ENCODE results near the gene CABS1.

CABS1 gene

DNA sequence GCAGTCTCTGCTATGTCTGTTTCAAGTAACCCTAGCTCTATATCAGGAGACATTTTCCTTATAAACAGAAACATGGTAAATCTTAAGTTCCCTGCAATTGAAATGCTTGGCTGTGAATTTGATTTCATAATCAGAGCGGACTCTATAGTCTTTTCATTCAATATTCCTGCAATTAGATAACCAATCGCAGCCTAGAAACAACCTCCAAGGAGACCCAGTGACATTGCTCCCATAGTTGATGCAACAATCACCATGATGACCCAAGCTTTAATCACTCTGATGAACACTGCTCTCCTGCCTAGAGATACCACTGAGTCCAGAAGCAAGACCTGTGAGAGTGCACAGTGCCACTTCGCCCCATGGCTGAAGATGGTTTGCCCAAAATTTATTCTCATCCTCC lies at the start of gene CABS1:
Gene CABS1, plus strand, starts transcription at position 301 of the 400 bp plus-strand sequence. Its CDS starts 59 bp downstream, at position 360.
- DNase-seq (ENCODE audit: low read depth in 2 of 2): no peak

GRCh38 chr4:70288651-70289050 lies 46.1 kb upstream of the CABS1 start:
- DNase-seq (ENCODE audit: low read depth in 2 of 2): no peak

DNA sequence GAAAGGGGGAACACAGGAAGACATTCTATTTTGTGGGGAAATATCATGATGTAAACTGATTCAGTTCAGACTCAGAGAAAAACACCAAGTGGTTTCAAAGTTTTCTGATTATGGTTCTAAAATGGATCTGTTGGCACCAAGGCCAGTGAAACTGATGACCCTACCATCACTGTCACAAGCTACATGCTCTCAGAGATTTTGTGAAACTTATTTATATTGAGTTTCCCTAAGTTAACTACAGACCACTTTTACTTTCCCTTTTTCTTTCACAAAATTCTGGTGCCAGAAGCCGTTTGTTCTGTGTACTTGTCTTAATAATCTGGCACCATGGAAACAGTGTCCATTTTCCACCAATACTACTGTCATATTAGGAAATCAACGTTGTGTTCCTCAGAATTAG lies 43.4 kb upstream of the CABS1 start:
- DNase-seq (ENCODE audit: low read depth in 2 of 2): no peak

GRCh38 chr4:70297576-70297975 lies 37.2 kb upstream of the CABS1 start:
- no peak for DNase-seq (ENCODE audit: low read depth in 2 of 2)

DNA sequence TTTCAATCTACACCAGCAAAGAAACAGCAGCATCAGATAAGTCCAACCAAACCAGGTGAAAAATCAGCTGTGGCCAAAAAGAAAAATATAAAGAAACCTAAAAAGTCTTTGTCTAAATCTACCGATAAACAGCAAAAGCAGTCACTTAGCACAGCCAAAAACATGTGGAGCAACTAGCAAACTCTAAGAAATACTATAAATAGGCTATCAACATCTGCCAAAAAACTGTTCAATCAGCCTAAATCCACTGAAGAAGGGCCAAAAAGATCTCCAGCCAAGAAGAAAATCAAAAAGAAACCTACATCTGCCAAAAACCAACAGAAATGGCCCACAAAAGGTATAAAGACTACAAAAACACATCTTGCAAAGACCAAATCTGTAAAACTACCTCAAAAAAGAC lies 36.7 kb upstream of the CABS1 start:
- DNase-seq (ENCODE audit: low read depth in 2 of 2): no peak

DNA sequence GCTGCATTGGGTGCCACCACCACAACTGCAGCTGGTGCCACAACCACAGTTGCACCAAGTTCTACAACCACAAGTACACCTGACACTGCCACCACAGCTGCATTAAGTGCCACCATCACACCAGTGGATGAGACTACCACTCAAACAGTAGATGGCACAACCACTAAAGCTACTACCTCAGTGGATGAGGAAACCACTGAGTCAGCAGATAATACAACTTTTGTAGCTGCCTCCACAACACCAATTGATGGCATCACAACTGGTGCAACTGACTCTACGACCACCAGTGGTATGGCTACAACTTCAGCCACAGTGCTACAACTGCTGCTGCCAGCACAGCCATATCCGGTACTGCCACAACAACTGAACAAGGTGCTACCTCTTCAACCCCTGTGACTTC lies 35.1 kb upstream of the CABS1 start:
- DNase-seq (ENCODE audit: low read depth in 2 of 2): no peak

- no peak for DNase-seq (ENCODE audit: low read depth in 2 of 2)
Measured at GRCh38 chr4:70300215-70300614, 34.6 kb upstream of the CABS1 start.

DNA sequence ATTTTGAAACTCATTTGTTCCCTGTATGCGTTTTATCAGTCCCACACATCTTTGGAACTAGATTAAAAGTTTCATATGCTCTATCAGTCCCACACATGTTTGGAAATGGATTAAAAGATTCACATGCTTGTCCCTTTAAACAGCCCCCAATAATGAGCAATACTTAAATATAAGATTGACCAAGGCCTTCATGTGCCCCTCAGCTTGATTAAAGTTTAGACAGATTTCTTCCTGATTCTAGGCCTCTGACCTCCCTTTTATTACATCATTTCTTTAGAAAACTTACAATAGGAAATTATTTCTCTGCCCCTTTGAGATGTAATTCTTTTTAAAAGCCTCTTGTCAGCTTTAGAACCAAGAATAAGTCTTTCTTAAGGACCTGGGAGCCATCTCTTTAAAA lies 31.7 kb upstream of the CABS1 start:
- DNase-seq (ENCODE audit: low read depth in 2 of 2): no peak

- DNase-seq (ENCODE audit: low read depth in 2 of 2): no peak
Measured at GRCh38 chr4:70305601-70306000, 29.2 kb upstream of the CABS1 start.

- no peak for DNase-seq (ENCODE audit: low read depth in 2 of 2)
Measured at GRCh38 chr4:70306076-70306475, 28.7 kb upstream of the CABS1 start.

DNA sequence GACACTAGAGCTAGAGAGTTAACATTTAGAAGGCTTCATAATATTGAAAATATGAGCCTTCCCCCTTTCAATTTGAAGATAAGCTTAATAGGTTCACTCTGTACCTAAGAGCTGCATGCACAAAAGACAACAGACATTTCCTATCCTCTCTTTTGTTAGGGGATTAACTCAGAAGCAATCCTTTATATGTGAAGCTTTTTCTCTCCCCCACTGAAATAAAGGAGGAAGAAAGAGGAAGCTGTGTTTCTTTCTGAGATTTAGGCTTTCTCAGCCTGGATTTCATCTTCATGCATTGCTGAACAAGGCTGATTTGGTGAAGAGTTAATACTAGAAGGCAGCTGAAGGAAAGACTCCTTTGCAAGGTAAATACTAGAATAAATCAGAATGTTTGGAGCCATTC lies 21.0 kb upstream of the CABS1 start:
- no peak for DNase-seq (ENCODE audit: low read depth in 2 of 2)

DNA sequence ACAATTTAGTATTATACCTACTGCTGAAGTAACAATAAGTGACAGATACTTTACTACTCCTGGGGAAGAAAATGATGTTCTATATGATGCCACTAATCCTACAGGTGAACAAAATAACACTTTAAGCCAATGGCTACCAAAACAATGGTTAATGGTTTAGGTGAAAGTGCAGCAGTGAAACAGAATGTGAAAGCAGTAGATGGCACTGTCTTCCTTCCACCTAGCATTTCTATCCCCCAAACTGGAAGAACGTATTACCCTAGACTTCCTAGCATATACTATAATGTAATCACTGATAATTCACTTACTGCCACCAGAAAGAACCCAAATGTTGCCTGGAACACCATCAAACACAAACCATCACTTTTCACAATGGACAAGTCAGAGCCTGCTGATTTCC lies 18.9 kb upstream of the CABS1 start:
- DNase-seq (ENCODE audit: low read depth in 2 of 2): no peak

GRCh38 chr4:70326052-70326451 lies 8.7 kb upstream of the CABS1 start:
- no peak for DNase-seq (ENCODE audit: low read depth in 2 of 2)

- DNase-seq (ENCODE audit: low read depth in 2 of 2): no peak
Measured at GRCh38 chr4:70336043-70336442, 1.3 kb downstream of the CABS1 start.

GRCh38 chr4:70337886-70338420 lies 3.2 kb downstream of the CABS1 start:
- no peak for DNase-seq (ENCODE audit: low read depth in 2 of 2)

DNA sequence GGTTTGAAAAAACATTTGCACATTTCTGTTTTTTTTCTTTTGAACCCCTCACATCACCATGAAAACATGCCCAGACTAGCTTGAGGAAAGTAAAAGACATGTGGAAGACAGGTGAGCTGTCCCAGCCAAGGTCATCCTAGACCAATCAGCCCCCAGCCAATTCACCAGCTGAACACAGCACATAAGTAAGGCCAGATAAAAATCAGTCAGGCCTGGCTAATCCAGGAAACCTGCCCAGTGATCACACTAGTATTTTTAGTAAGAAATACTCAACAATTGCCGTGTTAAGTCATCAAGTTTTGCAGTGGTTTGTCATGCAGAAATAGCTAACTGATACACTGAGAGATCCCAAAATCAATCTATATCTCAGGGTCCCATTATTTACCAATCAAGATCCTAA lies 21.4 kb downstream of the CABS1 start:
- no peak for DNase-seq (ENCODE audit: low read depth in 2 of 2)

DNA sequence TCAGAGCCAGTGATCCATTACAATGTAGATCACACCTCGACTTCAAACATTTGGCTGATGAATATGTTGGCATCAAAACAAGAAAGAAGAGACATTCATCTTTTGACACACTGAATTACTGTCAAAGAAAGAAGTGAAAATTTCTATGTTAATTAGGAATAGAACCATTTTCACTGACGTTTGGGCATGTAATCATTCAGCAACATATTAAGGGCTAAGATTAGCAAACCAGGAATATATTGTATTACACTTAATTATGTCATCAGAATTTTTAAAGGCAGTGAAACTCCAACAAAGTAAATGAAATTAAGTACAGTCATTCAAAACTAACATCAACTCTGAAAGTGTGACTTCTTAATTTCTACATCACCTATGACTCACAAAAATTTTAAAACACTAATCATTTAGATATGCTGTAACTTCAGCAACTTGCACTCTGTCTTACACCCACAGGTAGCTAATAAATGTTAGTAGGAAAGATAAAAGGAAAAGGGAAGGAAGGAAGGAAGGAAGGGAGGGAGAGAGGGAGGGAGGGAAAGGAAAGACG lies 24.4 kb downstream of the CABS1 start:
- DNase-seq (ENCODE audit: low read depth in 2 of 2): no peak

- DNase-seq (ENCODE audit: low read depth in 2 of 2): no peak
Measured at GRCh38 chr4:70360460-70360859, 25.7 kb downstream of the CABS1 start, which contains the start of gene SMR3A. TSS of gene SMR3A (plus strand) at chr4:70360760. CDS start at chr4:70362116, 1,356 bp downstream.

GRCh38 chr4:70364002-70364401 lies 29.2 kb downstream of the CABS1 start:
- no peak for DNase-seq (ENCODE audit: low read depth in 2 of 2)

- no peak for DNase-seq (ENCODE audit: low read depth in 2 of 2)
Measured at GRCh38 chr4:70365479-70365878, 30.7 kb downstream of the CABS1 start.

DNA sequence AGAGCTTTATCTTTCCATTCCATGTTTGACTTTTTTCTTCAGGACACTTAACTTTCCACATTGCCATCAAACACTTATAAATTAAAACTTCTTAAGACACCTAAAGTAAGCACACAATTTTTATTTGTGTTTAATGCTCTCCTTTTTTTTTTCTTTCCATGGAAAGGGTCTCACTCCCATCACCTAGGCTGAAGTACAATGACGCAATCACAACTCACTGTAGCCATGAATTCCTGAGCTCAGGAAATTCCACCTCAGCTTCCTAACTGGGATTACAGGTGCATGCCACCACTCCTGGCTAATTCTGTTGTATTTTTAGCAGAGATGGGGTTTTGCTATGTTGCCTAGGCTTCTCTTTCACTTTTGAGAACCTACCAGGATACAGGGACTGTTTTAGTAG lies 33.0 kb downstream of the CABS1 start:
- DNase-seq (ENCODE audit: low read depth in 2 of 2): no peak

- no peak for DNase-seq (ENCODE audit: low read depth in 2 of 2)
Measured at GRCh38 chr4:70371987-70372386, 37.2 kb downstream of the CABS1 start.

DNA sequence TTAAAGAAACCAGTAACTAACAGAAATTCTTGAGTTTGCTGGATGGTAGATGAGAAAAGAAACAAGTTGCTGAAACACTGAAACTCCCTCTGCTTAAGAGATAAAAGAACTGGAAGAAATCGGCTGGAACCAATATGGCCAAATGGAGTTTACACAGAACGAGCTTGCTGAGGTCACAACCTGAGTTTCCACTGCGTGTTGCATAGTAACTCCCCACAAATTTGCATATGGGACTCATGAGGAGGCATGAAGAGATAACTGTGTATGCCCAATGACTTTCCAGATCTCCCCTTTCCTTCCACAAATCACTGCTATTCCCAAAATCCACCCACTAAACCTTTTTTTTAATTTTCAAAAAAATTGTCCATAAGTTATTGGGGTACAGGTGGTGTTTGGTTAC lies 38.0 kb downstream of the CABS1 start:
- DNase-seq (ENCODE audit: low read depth in 2 of 2): no peak

- DNase-seq (ENCODE audit: low read depth in 2 of 2): no peak
Measured at GRCh38 chr4:70380578-70380977, 45.8 kb downstream of the CABS1 start.

Measured in stimulated activated CD4-positive, alpha-beta T cell treated with anti-CD3 and anti-CD28 coated beads, Interleukin-4, amount 100 ng/mL, for 48 hours (primary cell).